GM18868 (cell line): ENCODE measurements around the gene HAL.
A peak's percentile ranks its signal among the peaks of the same experiment; 100 is the strongest.

Experiments used
- ATAC-seq: cut with Tn5 transposase; IDR thresholded peaks from one replicate; pipeline ENCODE4 v1.9.1; 2021; ENCODE audit warnings: mild to moderate bottlenecking, moderate library complexity; ENCODE audit not compliant: unreplicated experiment

Gene HAL

GRCh38 chr12:96015672-96016071 lies 19.5 kb upstream of the HAL start:
- no peak for ATAC-seq

- no peak for ATAC-seq
Observed at GRCh38 chr12:96014943-96015599, 18.9 kb upstream of the HAL start.

- ATAC-seq: no peak
Observed at GRCh38 chr12:96007729-96008128, 11.6 kb upstream of the HAL start.

GRCh38 chr12:96006727-96007126 lies 10.6 kb upstream of the HAL start:
- ATAC-seq: no peak

- no peak for ATAC-seq
Observed at GRCh38 chr12:96000858-96001257, 4.7 kb upstream of the HAL start.

- no peak for ATAC-seq
Observed at GRCh38 chr12:95999484-95999883, 3.3 kb upstream of the HAL start.

- ATAC-seq: peak; percentile 98
Observed at GRCh38 chr12:95998611-95999286, 2.6 kb upstream of the HAL start.

GRCh38 chr12:95997911-95998510 lies 1.9 kb upstream of the HAL start:
- ATAC-seq: no peak

- ATAC-seq: no peak
Observed at GRCh38 chr12:95997276-95997675, 1.1 kb upstream of the HAL start.

GRCh38 chr12:95995238-95996031 lies 709 bp downstream of the HAL start:
- ATAC-seq: no peak

GRCh38 chr12:95994476-95994875 lies 1.7 kb downstream of the HAL start:
- no peak for ATAC-seq

- no peak for ATAC-seq
Observed at GRCh38 chr12:95993907-95994306, 2.2 kb downstream of the HAL start.

- ATAC-seq: no peak
Observed at GRCh38 chr12:95990136-95990535, 6.0 kb downstream of the HAL start.

GRCh38 chr12:95989504-95990123 lies 6.5 kb downstream of the HAL start:
- no peak for ATAC-seq

GRCh38 chr12:95988506-95989275 lies 7.5 kb downstream of the HAL start:
- no peak for ATAC-seq

- no peak for ATAC-seq
Observed at GRCh38 chr12:95986635-95987570, 9.2 kb downstream of the HAL start.

GRCh38 chr12:95984682-95985081 lies 11.5 kb downstream of the HAL start:
- no peak for ATAC-seq

- no peak for ATAC-seq
Observed at GRCh38 chr12:95982602-95983001, 13.5 kb downstream of the HAL start.

GRCh38 chr12:95980437-95980836 lies 15.7 kb downstream of the HAL start:
- no peak for ATAC-seq
